NK-92 (cell line): ENCODE results near the gene FOXG1.

Experiments used
- DNase-seq: peaks from one replicate; lab custom pipeline; 2025; ENCODE audit not compliant: unreplicated experiment; lab: John Stamatoyannopoulos, UW

The FOXG1 gene

GRCh38 chr14:28774764-28775735 lies 8.5 kb downstream of the FOXG1 start:
- DNase-seq = no peak

- no peak for DNase-seq
These were observed 10.1 kb downstream of the FOXG1 start for GRCh38 chr14:28776482-28777266.

DNA sequence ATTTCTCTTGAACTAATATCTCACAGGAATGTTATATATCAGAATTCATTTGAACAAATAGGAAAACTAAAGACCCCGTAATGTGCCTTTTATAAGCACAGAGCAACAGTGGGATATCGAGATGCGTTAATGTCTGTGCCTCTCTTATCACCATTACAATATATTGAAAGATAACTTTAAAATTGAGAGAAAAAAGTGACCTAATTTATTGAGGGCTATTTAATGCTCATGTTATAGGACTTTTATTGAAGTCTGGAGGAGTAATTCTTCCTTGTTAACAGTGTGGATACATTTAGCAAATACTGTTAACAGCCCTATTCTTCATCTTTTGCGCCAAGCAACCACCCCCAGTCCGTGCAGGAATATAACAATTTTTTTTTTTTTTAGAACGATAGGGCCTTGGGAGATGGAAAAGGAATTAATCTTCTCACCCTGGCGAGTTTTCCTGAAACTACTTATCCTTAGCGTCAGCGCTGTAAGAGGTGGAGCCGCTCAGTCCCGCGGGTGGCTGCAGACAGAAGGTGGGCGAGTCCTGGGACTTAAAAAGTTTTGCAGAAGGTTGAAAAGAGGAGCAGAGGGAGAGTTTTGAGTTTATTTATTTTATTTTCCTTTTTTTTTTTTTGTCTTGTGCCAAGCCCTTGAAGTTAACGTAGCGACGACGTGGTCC lies 11.0 kb downstream of the FOXG1 start:
- no peak for DNase-seq

- DNase-seq = no peak
These were observed 11.8 kb downstream of the FOXG1 start for GRCh38 chr14:28778138-28779117.

DNA sequence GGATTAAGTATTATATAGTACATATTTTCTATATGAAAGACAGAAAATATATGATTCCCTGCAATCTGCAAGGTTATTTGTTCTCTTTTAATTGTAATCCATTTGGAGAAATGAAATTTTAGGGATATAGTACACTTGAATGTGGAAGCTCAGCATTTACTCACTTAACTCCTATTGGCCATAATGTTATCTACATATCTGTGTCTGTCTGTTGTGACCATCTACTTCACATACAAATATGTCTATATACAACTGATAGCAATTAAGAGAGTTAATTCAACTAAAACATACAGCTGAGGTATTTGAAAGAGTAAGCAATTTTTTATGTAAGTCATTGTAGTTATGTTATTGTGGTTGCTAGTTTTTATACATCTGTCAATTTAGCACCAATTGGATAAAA lies 12.9 kb downstream of the FOXG1 start:
- DNase-seq = no peak

- DNase-seq = no peak
These were observed 14.5 kb downstream of the FOXG1 start for GRCh38 chr14:28780843-28781820.

GRCh38 chr14:28782301-28782700 lies 15.7 kb downstream of the FOXG1 start:
- no peak for DNase-seq

GRCh38 chr14:28783664-28784063 lies 17.1 kb downstream of the FOXG1 start:
- DNase-seq = no peak

GRCh38 chr14:28784096-28785048 lies 17.8 kb downstream of the FOXG1 start:
- no peak for DNase-seq

GRCh38 chr14:28785096-28785952 lies 18.7 kb downstream of the FOXG1 start:
- no peak for DNase-seq

GRCh38 chr14:28807518-28807917 lies 40.9 kb downstream of the FOXG1 start:
- DNase-seq = no peak

DNA sequence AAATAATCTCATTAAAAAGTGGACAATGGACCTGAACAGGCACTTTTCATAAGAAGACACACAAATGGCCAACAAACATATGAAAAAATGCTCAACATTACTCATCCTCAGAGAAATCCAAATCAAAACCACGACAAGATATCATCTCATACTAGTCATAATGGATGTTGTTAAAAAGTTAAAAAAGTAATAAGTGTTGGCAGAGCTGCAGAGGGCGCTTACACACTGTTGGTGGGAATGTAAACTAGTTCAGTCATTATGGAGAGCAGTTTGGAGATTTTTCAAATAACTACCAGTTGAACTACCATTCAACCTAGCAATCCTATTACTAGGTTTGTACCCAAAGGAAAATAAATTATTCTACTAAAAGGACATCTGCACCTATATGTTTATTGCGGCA lies 47.2 kb downstream of the FOXG1 start:
- DNase-seq = no peak
